Tibial artery (tissue), 4 donors: ENCODE data around the gene STEAP3.

Experiments
- DNase-seq, 2 donors: peaks; one replicate each; pipeline ENCODE4 v3.0.0-alpha.2; 2019
- H3K27ac ChIP-seq, 2 donors: fragments of 200-600 bp; sonication (generic) in 1 of 2; 1 replicate in 1 of 2; 2 replicates in 1 of 2; pipeline ENCODE4 v1.5.1; 2018 to 2019; ENCODE audit warnings: mild to moderate bottlenecking in 1 of 2
- H3K27me3 ChIP-seq, 2 donors: fragments of 200-600 bp; sonication (generic) in 1 of 2; one replicate each; pipeline versions ENCODE4 v1.5.1 to v1.6.0; 2016 to 2019
- H3K36me3 ChIP-seq, 3 donors: fragments of 200-600 bp; sonication (generic) in 2 of 3; one replicate each; pipeline ENCODE4 v1.5.1; 2016 to 2019; ENCODE audit warnings: mild to moderate bottlenecking in 2 of 3
- H3K4me1 ChIP-seq, 4 donors: fragments of 200-600 bp; sonication (generic) in 2 of 4; 1 replicate in 3 of 4; 2 replicates in 1 of 4; pipeline ENCODE4 v1.5.1; 2016 to 2019
- H3K4me3 ChIP-seq, 2 donors: fragments of 200-600 bp; sonication (generic) in 1 of 2; 1 replicate in 1 of 2; 2 replicates in 1 of 2; pipeline ENCODE4 v1.5.1; 2018 to 2019; ENCODE audit warnings: mild to moderate bottlenecking in 2 of 2
- H3K9me3 ChIP-seq, 3 donors: fragments of 200-600 bp; sonication (generic) in 1 of 3; one replicate each; pipeline ENCODE4 v1.5.1; 2016 to 2019
- CTCF ChIP-seq, 2 experiments: fragments of 200-600 bp in 1 of 2; fragments of 450-650 bp in 1 of 2; IDR thresholded peaks; one replicate each; pipeline ENCODE4 v1.5.1; 2017 to 2019; ENCODE audit warnings: antibody characterized with exemption in 2 of 2, mild to moderate bottlenecking in 1 of 2, moderate library complexity in 1 of 2
- intact Hi-C: fragments of 100-400 bp; cut with DNase I; formaldehyde crosslinking; loops from one replicate; pipeline ENCODE4 v1.15.0; 2023; ENCODE audit warnings: low total_unique reads

The STEAP3 gene

DNA sequence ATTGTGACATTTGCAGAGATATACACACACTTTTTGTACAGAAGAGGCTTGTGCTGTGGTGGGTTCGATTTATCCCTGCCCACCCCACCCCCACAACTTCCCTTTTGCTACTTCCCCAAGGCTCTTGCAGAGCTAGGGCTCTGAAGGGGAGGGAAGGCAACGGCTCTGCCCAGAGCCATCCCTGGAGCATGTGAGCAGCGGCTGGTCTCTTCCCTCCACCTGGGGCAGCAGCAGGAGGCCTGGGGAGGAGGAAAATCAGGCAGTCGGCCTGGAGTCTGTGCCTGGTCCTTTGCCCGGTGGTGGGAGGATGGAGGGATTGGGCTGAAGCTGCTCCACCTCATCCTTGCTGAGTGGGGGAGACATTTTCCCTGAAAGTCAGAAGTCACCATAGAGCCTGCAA, 40.0 kb downstream of the STEAP3 start:
- intact Hi-C loops, result no loop called here
- no peaks in the 10 kb centered on the region for H3K9me3 ChIP-seq
- peaks cover 0 to 5% (median 0%) of the 10 kb centered on the region in 4 donors for H3K4me1 ChIP-seq
- TF ChIP-seq CTCF (IDR thresholded peaks at IDR 0.05), result no peak
- peaks cover 0 to 22% (median 0%) of the 10 kb centered on the region in 3 donors for H3K36me3 ChIP-seq
- H3K4me3 ChIP-seq, result no peak overlapping the region
- DNase-seq, result no peak
- no peaks in the 10 kb centered on the region for H3K27me3 ChIP-seq
- H3K27ac ChIP-seq, result no peak overlapping the region

DNA sequence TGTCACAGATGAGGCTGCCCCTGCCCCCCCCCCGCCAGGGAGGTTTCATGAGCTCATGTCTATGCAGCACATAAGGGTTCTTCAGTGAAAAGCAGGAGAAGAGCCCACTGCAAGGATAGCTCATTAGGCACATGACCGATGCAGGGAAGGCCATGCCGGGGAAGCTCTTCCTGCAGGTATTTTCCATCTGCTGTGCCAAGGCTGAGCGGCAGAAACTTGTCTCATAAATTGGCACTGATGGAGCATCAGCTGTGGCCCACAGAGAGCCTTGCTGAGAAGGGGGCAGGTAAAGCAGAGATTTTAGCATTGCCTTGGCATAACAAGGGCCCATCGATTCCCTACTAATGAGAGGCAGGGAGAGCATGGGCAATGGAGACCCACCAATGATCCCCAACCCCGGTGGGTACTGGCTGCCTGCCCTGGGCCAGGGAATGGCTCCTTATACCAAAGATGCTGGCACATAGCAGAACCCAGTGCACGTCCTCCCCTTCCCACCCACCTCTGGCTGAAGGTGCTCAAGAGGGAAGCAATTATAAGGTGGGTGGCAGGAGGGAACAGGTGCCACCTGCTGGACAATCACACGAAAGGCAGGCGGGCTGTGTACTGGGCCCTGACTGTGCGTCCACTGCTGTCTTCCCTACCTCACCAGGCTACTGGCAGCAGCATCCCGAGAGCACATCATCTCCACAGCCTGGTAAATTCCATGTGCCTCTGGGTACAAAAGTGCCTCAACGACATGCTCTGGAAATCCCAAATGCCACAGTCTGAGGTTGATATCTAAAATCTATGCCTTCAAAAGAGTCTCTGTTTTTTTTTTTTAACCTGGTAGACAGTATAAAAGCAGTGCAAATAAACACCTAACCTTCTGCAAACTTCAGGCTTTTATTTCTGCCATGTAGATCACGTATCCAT, 41.4 kb downstream of the STEAP3 start:
- H3K27ac ChIP-seq, result no peak overlapping the region
- no peak for DNase-seq
- intact Hi-C loops, result no loop called here
- no peak overlapping the region for H3K4me3 ChIP-seq
- TF ChIP-seq CTCF (IDR thresholded peaks at IDR 0.05), result peak; percentile 50 to 63
- no peaks in the 10 kb centered on the region for H3K9me3 ChIP-seq
- H3K27me3 ChIP-seq, result no peaks in the 10 kb centered on the region
- H3K36me3 ChIP-seq, result peaks cover 0 to 22% (median 0%) of the 10 kb centered on the region in 3 donors
- H3K4me1 ChIP-seq, result no peaks in the 10 kb centered on the region

DNA sequence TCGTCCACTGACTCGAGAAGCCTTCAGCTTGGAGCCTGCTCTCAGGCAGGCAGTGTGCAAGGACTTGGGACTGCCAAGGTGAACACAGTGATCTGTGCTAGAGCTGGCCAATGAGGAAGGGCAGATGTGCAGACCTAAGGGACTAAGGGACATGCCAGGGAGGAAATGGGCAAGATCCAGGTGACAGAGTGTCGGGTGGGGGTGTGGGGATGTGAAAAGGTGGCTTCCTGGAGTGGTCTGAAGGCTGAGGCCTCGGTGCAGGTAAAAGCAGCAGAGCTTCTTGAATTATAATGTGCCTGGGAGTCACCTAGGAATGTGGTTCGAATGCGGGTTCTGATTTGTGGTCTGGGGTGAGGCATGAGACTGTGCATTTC, 42.0 kb downstream of the STEAP3 start:
- no peak for DNase-seq
- Histone ChIP-seq H3K4me3 (no peak overlapping the region), H3K9me3 (peaks cover 0 to 6% (median 4%) of the 10 kb centered on the region in 3 donors), H3K27ac (no peak overlapping the region), H3K27me3 (no peaks in the 10 kb centered on the region), H3K36me3 (peaks cover 0 to 22% (median 6%) of the 10 kb centered on the region in 3 donors), H3K4me1 (no peaks in the 10 kb centered on the region)
- no peak for TF ChIP-seq CTCF (IDR thresholded peaks at IDR 0.05)
- intact Hi-C loops, result no loop called here

DNA sequence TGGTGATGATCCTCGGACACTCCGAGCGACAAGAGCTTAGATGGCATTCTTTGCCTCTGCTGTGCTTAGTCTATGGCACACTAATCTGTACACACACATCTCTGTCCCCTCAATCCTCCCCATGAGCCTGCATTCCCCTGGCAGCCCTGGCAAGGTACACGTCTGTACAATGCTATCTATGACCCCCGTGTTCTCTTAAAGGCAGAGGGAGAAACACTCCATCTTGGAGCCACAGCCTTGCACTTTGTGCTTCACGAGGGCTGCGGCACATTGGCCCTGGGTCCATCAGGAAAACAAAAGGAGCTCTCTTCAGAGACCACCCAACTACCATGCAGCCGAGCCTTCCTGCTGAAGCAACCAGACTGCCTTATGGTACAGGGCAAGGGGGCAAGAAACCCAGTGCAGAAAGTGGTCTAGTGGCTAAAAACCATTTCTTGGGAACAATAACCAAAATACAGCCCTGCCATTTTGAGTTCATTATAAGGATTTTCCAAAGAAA, 42.5 kb downstream of the STEAP3 start:
- Histone ChIP-seq H3K4me3 (no peak overlapping the region), H3K36me3 (peaks cover 0 to 22% (median 6%) of the 10 kb centered on the region in 3 donors), H3K9me3 (peaks cover 0 to 6% (median 5%) of the 10 kb centered on the region in 3 donors), H3K27me3 (no peaks in the 10 kb centered on the region), H3K4me1 (no peaks in the 10 kb centered on the region), H3K27ac (no peak overlapping the region)
- intact Hi-C loops, result no loop called here
- DNase-seq, result no peak
- no peak for TF ChIP-seq CTCF (IDR thresholded peaks at IDR 0.05)

GRCh38 chr2:119267604-119268003, 44.0 kb downstream of the STEAP3 start:
- no peak for TF ChIP-seq CTCF (IDR thresholded peaks at IDR 0.05)
- Histone ChIP-seq H3K27ac (no peak overlapping the region), H3K4me3 (no peak overlapping the region), H3K4me1 (no peaks in the 10 kb centered on the region), H3K36me3 (peaks cover 0 to 22% (median 6%) of the 10 kb centered on the region in 3 donors), H3K9me3 (peaks cover 0 to 6% (median 5%) of the 10 kb centered on the region in 3 donors), H3K27me3 (no peaks in the 10 kb centered on the region)
- no peak for DNase-seq
- intact Hi-C loops, result no loop called here
